KMS-11 (cell line): Measurements from ENCODE around the gene STUM.

ENCODE experiments used
- H2AFZ ChIP-seq: fragments of 200-600 bp; sonication (generic); 2 replicates; pipeline ENCODE4 v1.6.1; 2016; ENCODE audit warnings: antibody characterized with exemption, mixed run types, low read depth
- H3K27ac ChIP-seq: fragments of 200-600 bp; sonication (generic); 2 replicates; pipeline ENCODE4 v1.6.1; 2016; ENCODE audit warnings: mild to moderate bottlenecking, mixed run types
- H3K27me3 ChIP-seq: fragments of 200-600 bp; sonication (generic); 2 replicates; pipeline ENCODE4 v1.6.1; 2017; ENCODE audit warnings: mild to moderate bottlenecking, low read depth, mixed run types, moderate library complexity; ENCODE audit not compliant: insufficient read depth
- H3K36me3 ChIP-seq: fragments of 200-600 bp; sonication (generic); 2 replicates; pipeline ENCODE4 v1.6.1; 2017; ENCODE audit warnings: mild to moderate bottlenecking, mixed run types; ENCODE audit not compliant: insufficient read depth
- H3K4me1 ChIP-seq: fragments of 200-600 bp; sonication (generic); 2 replicates; pipeline ENCODE4 v1.6.1; 2016; ENCODE audit warnings: mild to moderate bottlenecking, low read depth, mixed run types; ENCODE audit not compliant: poor library complexity, severe bottlenecking
- H3K4me2 ChIP-seq: fragments of 200-600 bp; sonication (generic); 2 replicates; pipeline ENCODE4 v1.7.0; 2016; ENCODE audit warnings: mild to moderate bottlenecking, mixed run types
- H3K4me3 ChIP-seq: fragments of 200-600 bp; sonication (generic); IDR thresholded peaks from 2 replicates; pipeline ENCODE4 v1.6.1; 2017; ENCODE audit warnings: low read depth, low read length, mixed read lengths; ENCODE audit not compliant: insufficient read depth
- H3K79me2 ChIP-seq: fragments of 200-600 bp; sonication (generic); 2 replicates; pipeline ENCODE4 v1.6.1; 2016; ENCODE audit warnings: low read depth, mixed run types; ENCODE audit not compliant: insufficient read depth
- H3K9ac ChIP-seq: fragments of 200-600 bp; sonication (generic); 2 replicates; pipeline ENCODE4 v1.6.1; 2016; ENCODE audit warnings: mild to moderate bottlenecking, mixed run types
- H4K20me1 ChIP-seq: fragments of 200-600 bp; sonication (generic); 2 replicates; pipeline ENCODE4 v1.6.1; 2016; ENCODE audit warnings: mild to moderate bottlenecking, mixed run types; ENCODE audit not compliant: insufficient read depth
- TF ChIP-seq, protein P1 (sequence below): fragments of 200-600 bp; sonication (generic); conservative IDR thresholded peaks from 2 replicates; pipeline ENCODE4 v1.6.1; 2017; ENCODE audit warnings: low read depth, mild to moderate bottlenecking, antibody characterized with exemption, low read length, moderate library complexity, mixed read lengths

Gene STUM

DNA sequence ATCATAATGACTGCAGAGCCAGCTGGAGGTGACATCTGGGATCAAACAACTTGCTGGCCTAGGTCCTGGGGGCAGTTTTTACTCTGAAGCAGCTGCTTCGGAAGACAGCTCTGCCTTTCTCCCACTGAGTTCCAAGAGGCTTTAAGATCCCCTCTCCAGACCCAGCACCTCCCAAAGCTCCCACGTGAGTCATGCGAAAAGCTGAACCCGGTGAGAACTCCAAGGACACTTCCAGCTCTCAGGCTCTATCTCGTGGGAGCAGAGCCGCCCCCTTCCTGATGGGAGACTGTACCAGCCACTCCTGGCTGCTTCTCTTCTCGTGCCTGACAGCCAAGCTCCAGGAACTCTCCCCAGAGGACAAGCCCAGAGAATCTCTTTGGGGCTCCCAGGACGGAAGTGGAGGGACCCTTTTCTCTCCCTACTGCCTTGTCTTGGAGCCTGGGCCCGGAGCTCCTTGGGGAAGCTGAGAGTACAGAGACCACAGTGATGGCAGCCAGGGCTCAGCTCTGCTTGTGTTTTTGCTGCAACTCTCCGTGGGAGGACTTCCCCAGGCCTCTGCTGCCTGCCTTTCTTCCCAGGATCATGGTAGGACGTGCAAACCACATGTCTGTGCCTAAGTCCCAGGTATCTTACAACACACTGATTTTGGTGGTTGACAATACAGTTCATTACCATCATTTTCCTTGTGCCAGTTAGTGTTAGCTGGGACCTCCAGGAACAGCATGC, 40.6 kb downstream of the STUM start:
- no peaks in the 10 kb centered on the region for H4K20me1 ChIP-seq
- no peak overlapping the region for H3K4me2 ChIP-seq
- H3K4me1 ChIP-seq = no peaks in the 10 kb centered on the region
- TF ChIP-seq, protein P1, sequence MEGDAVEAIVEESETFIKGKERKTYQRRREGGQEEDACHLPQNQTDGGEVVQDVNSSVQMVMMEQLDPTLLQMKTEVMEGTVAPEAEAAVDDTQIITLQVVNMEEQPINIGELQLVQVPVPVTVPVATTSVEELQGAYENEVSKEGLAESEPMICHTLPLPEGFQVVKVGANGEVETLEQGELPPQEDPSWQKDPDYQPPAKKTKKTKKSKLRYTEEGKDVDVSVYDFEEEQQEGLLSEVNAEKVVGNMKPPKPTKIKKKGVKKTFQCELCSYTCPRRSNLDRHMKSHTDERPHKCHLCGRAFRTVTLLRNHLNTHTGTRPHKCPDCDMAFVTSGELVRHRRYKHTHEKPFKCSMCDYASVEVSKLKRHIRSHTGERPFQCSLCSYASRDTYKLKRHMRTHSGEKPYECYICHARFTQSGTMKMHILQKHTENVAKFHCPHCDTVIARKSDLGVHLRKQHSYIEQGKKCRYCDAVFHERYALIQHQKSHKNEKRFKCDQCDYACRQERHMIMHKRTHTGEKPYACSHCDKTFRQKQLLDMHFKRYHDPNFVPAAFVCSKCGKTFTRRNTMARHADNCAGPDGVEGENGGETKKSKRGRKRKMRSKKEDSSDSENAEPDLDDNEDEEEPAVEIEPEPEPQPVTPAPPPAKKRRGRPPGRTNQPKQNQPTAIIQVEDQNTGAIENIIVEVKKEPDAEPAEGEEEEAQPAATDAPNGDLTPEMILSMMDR = no peak
- no peak overlapping the region for H3K27ac ChIP-seq
- no peak overlapping the region for H3K9ac ChIP-seq
- H2AFZ ChIP-seq = no peak overlapping the region
- H3K79me2 ChIP-seq = no peaks in the 10 kb centered on the region
- no peaks in the 10 kb centered on the region for H3K36me3 ChIP-seq
- H3K4me3 ChIP-seq = no peak overlapping the region
- H3K27me3 ChIP-seq = no peaks in the 10 kb centered on the region; the same call in 1 of the 2 replicates

DNA sequence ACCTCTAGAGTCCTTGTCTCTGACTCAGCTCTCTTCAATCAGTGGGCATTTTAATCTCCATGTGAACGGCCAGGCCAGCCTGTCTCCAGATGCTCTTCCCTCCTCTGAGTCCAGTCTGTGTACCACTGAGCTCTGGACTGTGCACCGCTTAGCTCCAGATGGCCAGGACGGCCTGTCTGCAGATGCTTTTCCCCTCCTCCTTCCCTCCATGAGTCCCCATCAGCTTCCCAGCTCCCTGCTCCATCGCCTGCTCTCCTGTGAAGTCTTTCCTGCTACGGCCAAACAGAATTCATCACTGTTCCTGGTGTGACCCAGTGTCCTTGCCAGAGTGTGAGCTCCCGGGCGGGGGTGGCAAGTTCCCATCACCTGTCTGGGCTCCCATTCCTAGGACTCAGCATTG, 42.0 kb downstream of the STUM start:
- TF ChIP-seq, protein P1 = no peak
- Histone ChIP-seq H4K20me1 (no peaks in the 10 kb centered on the region), H3K9ac (no peak overlapping the region), H3K4me3 (no peak overlapping the region), H3K4me1 (no peaks in the 10 kb centered on the region), H3K36me3 (no peaks in the 10 kb centered on the region), H2AFZ (no peak overlapping the region), H3K79me2 (no peaks in the 10 kb centered on the region), H3K27ac (no peak overlapping the region), H3K4me2 (no peak overlapping the region), H3K27me3 (no peaks in the 10 kb centered on the region; the same call in 1 of the 2 replicates)

DNA sequence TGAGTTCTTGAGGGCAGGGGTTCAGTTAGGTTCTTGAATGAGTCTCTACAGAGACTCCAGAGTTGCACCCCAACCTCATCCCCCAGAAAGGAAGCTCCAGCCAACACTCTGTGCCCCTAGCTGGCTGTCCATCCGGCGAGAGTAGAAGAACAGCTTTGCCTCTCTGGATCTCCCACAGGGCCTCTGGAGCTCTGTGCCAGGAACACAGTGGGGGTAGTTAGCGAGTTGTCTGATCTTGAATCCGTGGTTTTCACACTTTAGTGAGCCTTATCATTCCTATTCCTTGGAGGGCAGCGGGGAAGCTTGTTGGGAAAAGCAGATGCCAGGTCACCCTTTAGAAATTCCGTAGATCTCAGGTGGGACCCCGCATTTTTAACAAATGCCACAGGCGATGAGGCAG, 45.0 kb downstream of the STUM start:
- Histone ChIP-seq H3K36me3 (no peaks in the 10 kb centered on the region), H3K9ac (no peak overlapping the region), H2AFZ (no peak overlapping the region), H3K27me3 (no peaks in the 10 kb centered on the region; the same call in 1 of the 2 replicates), H3K4me3 (no peak overlapping the region), H3K27ac (no peak overlapping the region), H3K4me2 (no peak overlapping the region), H4K20me1 (no peaks in the 10 kb centered on the region), H3K79me2 (no peaks in the 10 kb centered on the region), H3K4me1 (no peaks in the 10 kb centered on the region)
- TF ChIP-seq, protein P1 = no peak

DNA sequence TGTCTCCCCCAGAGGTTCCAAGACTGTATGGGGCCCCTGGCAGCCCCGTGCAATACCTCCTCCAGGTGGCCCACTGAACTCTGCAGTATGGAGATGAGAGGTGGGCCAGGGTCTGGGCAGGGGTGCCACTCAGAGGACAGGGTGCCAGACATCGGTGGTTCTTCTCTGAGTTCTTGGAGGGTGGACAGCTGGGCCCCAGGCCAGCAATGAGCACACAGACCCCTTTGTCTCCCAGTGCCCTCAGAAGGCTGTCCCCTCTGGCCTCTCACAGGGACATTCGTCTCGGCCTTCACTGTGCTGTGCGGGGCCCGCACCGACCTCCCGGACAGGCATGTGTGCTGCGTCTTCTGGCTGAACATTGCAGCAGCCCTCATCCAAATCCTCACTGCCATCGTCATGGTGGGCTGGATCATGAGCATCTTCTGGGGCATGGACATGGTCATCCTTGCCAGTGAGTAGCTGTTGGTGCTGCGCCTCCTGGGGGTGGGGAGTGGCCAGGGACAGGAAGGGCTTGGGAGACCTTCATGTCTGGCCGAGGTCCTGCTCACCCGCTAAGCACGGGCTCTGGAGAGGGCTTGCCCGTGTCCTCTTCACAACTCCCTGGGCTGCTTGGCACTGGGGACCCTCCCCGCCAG, 48.1 kb downstream of the STUM start:
- H3K36me3 ChIP-seq = no peaks in the 10 kb centered on the region
- H4K20me1 ChIP-seq = no peaks in the 10 kb centered on the region
- no peaks in the 10 kb centered on the region for H3K27me3 ChIP-seq
- no peak overlapping the region for H3K9ac ChIP-seq
- no peak overlapping the region for H3K27ac ChIP-seq
- no peak overlapping the region for H3K4me3 ChIP-seq
- no peaks in the 10 kb centered on the region for H3K79me2 ChIP-seq
- TF ChIP-seq, protein P1 = no peak
- H3K4me2 ChIP-seq = no peak overlapping the region
- no peaks in the 10 kb centered on the region for H3K4me1 ChIP-seq
- no peak overlapping the region for H2AFZ ChIP-seq
